HG02840 (cell line): ENCODE results near the gene DOCK1.

Experiments
- ATAC-seq: cut with Tn5 transposase; IDR thresholded peaks from one replicate; pipeline ENCODE4 v1.9.1; 2021; ENCODE audit warnings: mild to moderate bottlenecking, moderate library complexity, moderate number of reproducible peaks; ENCODE audit not compliant: unreplicated experiment, low FRiP score

DOCK1 gene

GRCh38 chr10:127427926-127428325 is 522.7 kb downstream of the DOCK1 start:
- no peak for ATAC-seq

DNA sequence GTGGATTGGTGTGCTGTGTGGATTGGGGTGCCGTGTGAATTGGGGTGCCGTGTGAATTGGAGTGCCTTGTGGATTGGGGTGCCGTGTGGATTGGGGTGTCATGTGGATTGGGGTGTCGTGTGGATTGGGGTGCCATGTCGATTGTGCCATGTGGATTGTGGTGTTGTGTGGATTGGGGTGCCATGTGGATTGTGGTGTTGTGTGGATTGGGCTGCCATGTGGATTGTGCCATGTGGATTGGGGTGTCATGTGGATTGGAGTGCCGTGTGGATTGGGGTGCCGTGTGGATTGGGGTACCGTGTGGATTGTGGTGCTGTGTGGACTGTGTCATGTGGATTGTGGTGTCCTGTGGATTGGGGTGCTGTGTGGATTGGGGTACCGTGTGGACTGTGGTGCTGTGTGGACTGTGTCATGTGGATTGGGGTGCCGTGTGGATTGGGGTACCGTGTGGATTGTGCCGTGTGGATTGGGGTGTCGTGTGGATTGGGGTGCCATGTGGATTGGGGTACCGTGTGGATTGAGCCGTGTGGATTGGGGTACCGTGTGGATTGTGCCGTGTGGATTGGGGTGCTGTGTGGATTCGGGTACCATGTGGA is 523.3 kb downstream of the DOCK1 start:
- ATAC-seq, result no peak

GRCh38 chr10:127429601-127430312 is 524.5 kb downstream of the DOCK1 start:
- no peak for ATAC-seq

- no peak for ATAC-seq
Observed at GRCh38 chr10:127431525-127431924, 526.3 kb downstream of the DOCK1 start.

- ATAC-seq, result no peak
Observed at GRCh38 chr10:127434006-127434405, 528.8 kb downstream of the DOCK1 start.

GRCh38 chr10:127435246-127435645 is 530.0 kb downstream of the DOCK1 start:
- ATAC-seq, result no peak

DNA sequence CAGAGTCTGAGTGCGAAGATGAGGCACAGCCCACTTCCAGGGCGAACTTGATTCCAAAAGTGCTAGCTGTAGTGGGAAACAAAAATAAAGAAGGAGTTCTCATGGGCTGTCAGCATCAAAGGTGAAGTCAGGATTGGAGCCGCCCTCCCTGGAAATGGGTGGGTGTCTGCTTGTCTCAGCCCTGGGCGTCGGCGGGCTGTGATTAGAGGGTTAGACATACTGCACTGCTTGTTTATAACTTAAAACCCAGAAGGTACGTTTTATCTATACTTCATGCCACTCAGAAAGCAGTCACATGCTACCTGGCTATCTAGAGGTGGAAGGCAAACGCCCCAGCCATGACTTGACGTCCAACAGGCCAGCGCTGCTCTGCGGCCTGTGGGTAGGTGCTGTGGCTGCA is 535.1 kb downstream of the DOCK1 start:
- no peak for ATAC-seq

DNA sequence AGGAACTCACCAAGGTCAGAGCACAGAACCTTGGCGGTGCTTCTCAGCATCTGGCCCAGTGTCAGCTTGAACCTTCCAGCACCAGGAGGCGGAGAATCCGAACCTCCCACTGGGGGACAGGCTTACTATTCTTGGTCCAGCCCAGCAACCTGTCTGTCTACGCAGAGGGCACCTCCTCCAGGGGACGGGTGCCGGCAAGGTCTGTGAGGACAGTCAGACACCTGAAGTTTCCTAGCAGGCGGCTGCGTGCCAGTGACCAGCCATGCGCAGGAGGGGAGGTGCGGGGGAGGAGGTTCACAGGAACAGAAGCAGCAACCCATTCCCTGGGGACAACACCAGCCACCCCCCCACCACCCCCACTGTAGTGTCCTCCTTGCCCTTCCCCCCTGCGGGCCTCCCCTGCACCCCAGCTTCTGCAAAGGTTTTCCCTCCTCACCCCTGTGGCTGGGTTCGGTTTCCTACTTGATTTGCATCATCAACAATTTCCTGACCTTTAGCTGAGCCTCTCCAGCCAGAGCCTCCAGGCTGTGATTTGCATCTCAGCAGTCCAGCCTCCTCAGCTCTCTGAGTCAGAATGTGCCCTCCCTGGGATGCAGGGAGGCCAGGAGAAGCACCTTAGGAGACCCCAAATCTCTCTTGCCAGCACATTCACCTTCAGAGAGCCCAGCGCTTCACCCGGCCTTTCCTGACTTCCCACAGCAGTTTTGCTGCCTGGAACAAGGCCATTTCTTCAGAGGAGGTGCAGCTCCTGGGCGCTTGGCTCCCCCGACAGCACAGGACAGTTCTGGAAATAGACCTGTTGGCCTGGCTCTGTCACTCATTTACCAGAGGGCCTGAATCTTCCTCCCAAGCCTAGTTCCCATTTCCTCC is 536.4 kb downstream of the DOCK1 start:
- ATAC-seq, result no peak

- ATAC-seq, result no peak
Observed at GRCh38 chr10:127442220-127442525, 536.9 kb downstream of the DOCK1 start.

- ATAC-seq, result no peak
Observed at GRCh38 chr10:127444155-127444554, 538.9 kb downstream of the DOCK1 start.

DNA sequence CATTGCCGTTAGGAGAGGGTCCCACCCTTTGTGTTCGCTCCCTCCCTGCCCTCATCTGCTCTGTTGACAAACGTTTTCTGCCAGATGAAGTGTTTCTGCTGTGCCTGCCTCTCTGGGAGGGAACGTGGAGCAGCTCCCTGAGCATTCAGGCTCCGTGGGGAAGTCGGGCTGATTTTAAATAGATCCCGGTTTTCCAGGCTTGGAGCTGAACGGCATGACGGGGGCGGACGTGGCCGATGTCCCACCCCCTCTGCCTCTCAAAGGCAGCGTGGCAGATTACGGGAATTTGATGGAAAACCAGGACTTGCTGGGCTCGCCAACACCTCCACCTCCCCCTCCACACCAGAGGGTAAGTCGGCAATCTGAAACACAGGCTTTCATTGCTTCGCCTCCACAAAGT is 542.0 kb downstream of the DOCK1 start:
- ATAC-seq, result no peak

- ATAC-seq, result no peak
Observed at GRCh38 chr10:127449490-127449889, 544.3 kb downstream of the DOCK1 start.

DNA sequence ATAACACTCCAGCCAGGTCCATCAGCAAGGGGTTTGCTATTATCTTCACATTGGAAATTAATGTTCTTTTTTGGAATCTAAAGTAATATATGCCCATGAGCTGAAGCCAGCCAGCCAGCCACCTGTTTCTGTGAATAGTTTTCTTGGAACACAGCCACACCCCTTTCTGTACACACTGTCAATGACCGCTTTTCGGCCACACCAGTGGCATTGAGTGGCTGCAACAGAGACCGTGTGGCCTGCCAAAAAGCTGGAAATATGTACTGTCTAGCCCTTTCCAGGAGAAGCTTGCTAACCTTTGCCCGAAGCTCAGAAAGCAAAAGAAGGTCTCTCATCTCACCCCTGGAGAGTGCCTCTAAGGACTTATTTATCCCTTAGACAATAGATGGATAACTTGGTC is 545.4 kb downstream of the DOCK1 start:
- no peak for ATAC-seq

- no peak for ATAC-seq
Observed at GRCh38 chr10:127451628-127452027, 546.4 kb downstream of the DOCK1 start.

GRCh38 chr10:127452568-127452967 is 547.3 kb downstream of the DOCK1 start:
- no peak for ATAC-seq

DNA sequence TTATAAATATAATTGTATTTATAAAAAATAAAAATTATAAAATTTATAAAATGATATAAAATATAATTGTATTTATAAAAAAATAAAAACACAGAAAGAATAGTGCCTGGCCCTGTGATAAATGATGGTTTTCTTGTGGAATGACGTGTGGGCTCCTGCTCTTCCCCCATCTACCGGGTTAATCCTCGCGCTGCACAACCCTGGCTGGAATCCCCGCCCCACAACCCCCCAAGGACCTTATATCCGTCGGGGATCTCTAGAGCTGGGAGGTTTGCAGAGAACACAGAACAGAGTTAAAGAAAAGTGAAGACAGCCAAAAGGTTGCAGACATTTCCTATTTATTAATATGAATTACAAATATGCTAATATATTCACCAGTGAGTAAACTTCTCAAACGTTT is 548.5 kb downstream of the DOCK1 start:
- no peak for ATAC-seq

- no peak for ATAC-seq
Observed at GRCh38 chr10:127456122-127456521, 550.9 kb downstream of the DOCK1 start.

DNA sequence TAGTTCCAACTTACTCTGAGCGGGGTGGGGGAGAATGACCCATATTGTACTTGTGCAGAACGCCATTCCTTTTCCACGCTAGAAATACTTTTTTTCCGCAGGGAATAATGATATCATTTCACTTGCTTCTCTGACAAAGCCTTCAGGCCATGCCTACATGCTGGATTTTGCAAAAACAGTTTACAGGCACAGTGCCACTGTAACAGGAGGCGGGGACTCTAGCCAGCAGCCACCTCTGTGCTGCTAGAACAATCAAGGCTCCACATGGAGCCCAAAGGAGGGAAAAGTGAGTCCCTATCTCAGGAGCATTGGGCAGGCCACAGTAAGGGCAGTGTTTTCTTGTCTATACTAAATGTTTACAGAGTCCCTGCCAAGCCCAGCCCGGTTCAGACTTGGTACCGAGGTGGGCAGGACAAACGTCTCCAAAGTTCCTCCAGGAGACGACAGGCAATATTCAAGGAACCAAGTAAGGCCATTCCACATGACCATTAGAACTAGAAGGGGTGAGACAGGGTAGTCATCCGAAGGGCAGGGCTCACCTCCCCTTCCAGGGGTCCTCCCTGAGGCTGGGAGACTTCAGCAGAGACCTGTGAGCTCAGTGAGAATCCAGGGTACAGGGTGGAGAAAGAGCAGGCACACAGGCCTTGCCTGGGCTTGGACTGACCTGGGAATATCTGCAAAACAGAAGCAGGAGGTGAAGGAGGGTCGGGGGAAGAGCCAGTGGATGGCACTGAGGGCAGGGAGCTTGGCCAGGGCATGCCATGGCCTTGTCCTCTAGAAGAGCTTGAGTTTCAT is 553.0 kb downstream of the DOCK1 start:
- ATAC-seq, result no peak

- no peak for ATAC-seq
Observed at GRCh38 chr10:127458829-127459228, 553.6 kb downstream of the DOCK1 start.

GRCh38 chr10:127459918-127460317 is 554.7 kb downstream of the DOCK1 start:
- ATAC-seq, result no peak
